ENCODE results near the gene PARD3B.

GRCh38 chr2:205052781-205053180, 507.5 kb downstream of the PARD3B start:
- TF ChIP-seq BCL3 (IDR thresholded peaks at IDR 0.05; ENCODE audit: borderline replicate concordance, insufficient read depth, low read depth, low read length, poor library complexity, severe bottlenecking) (no peak), FOXM1 (IDR thresholded peaks at IDR 0.05; ENCODE audit: low read depth, low read length) (no peak), ATF2 (IDR thresholded peaks at IDR 0.05; ENCODE audit: low read length) (no peak), CTCF (IDR thresholded peaks at IDR 0.05 in 2 of 3, conservative IDR thresholded peaks at IDR 0.05 in 1 of 3; ENCODE audit: control insufficient read depth in 2 of 3, extremely low read depth in 1 of 3, insufficient read depth in 1 of 3, low read depth in 3 of 3, low read length in 3 of 3) (no peak), EP300 (IDR thresholded peaks at IDR 0.05; ENCODE audit: borderline replicate concordance in 1 of 2, control insufficient read depth in 1 of 2, low read depth in 2 of 2, low read length in 2 of 2) (no peak), ZBTB33 (IDR thresholded peaks at IDR 0.05) (no peak), HDAC2 (IDR thresholded peaks at IDR 0.05) (no peak), CUX1 (IDR thresholded peaks at IDR 0.05; ENCODE audit: insufficient replicate concordance, low read depth, low read length) (no peak), BCL11A (IDR thresholded peaks at IDR 0.05; ENCODE audit: low read depth, low read length) (no peak), SREBF1 (IDR thresholded peaks at IDR 0.05; ENCODE audit: low read length) (no peak), REST (IDR thresholded peaks at IDR 0.05; ENCODE audit: low read depth, low read length) (no peak), CREB1 (IDR thresholded peaks at IDR 0.05; ENCODE audit: low read depth) (no peak), POLR2AphosphoS5 (IDR thresholded peaks at IDR 0.05; ENCODE audit: low read length) (no peak)
